Measurements from ENCODE around the gene RALGAPA2. TPM values are rescaled to one million over a fixed set of nuclear protein-coding genes. Genes with fewer than 3 reads are reported as not detected.

Gene RALGAPA2
- total RNA-seq, 1 experiment from 2014 or later: 9.8 TPM

DNA sequence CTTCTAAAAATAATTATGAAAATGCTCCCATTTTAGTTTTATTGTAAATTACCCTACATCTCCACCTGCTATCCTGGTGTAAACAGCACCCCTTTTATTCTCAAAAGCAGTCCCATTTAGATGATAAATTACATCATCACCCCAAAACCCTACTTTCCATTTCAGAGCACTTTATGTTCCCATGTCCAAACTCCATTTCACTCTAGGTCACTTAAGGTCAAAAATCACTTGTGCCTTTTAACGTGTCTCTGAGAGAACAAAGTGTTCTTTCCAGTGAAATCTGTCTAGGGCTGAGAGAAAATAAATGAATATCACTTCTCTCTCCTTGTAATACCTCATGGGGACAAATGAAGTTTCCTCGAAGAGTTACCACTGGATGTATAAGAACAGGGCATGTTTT is 187.2 kb downstream of the RALGAPA2 start:
- H3K27me3 Mint-ChIP-seq (ENCODE audit: insufficient read depth, unreplicated experiment): no peaks in the 10 kb centered on the region
- H3K9me3 Mint-ChIP-seq (ENCODE audit: unreplicated experiment): no peaks in the 10 kb centered on the region
- CTCF ChIA-PET: interaction anchor here (0.7 to 3.0 kb wide), 2 partner anchors 68 to 493 kb away, joined by 3 to 8 read pairs; no protein-coding TSS in a partner anchor
- intact Hi-C loops (cut with micrococcal nuclease): no loop called here
- no peak overlapping the region for H3K27ac Mint-ChIP-seq (ENCODE audit: low read depth, unreplicated experiment)
- no peak for TF ChIP-seq CTCF (IDR thresholded peaks at IDR 0.05; ENCODE audit: unreplicated experiment)
- peaks cover 8% of the 10 kb centered on the region for H3K36me3 Mint-ChIP-seq (ENCODE audit: insufficient read depth, unreplicated experiment)
- POLR2A ChIA-PET: interaction anchor here (1.2 kb wide), 1 partner anchor 20 kb away, joined by 3 read pairs; no protein-coding TSS in a partner anchor
- H3K4me1 Mint-ChIP-seq (ENCODE audit: insufficient read depth, unreplicated experiment): peaks cover 18% of the 10 kb centered on the region
- H3K4me3 Mint-ChIP-seq (ENCODE audit: unreplicated experiment): no peak overlapping the region
- no peak for DNase-seq (ENCODE audit: unreplicated experiment)
- no TSS peak for BruUV-seq (replicated peaks)

DNA sequence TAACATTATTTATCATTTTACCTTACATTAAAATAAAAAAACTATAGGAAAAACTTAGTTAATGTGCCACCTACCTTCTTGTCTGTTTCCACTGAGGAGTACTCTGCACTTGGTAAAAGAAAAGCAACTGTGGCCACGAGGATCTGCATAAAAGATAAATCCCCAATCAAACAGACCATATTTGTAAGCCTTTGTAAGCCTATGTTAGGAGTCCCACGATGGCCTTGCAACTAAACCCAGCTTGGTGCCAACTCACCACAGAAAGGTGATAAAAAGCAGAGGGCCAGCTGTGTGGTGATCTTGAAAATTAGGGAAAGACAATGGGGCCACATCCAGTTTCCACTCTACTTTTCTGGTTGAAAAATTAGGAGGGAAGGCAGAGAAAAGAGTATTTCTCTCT is 187.7 kb downstream of the RALGAPA2 start:
- Mint-ChIP-seq H3K4me1 (ENCODE audit: insufficient read depth, unreplicated experiment) (peaks cover 19% of the 10 kb centered on the region), H3K36me3 (ENCODE audit: insufficient read depth, unreplicated experiment) (peaks cover 5% of the 10 kb centered on the region), H3K9me3 (ENCODE audit: unreplicated experiment) (no peaks in the 10 kb centered on the region), H3K4me3 (ENCODE audit: unreplicated experiment) (no peak overlapping the region), H3K27me3 (ENCODE audit: insufficient read depth, unreplicated experiment) (no peaks in the 10 kb centered on the region), H3K27ac (ENCODE audit: low read depth, unreplicated experiment) (no peak overlapping the region)
- ChIA-PET POLR2A (interaction anchor here (1.2 kb wide), 1 partner anchor 10 kb away, joined by 3 read pairs; no protein-coding TSS in a partner anchor), CTCF (interaction anchor here (3.0 kb wide), 1 partner anchor 68 kb away, joined by 8 read pairs; no protein-coding TSS in a partner anchor)
- no peak for DNase-seq (ENCODE audit: unreplicated experiment)
- intact Hi-C loops (cut with micrococcal nuclease): no loop called here
- TF ChIP-seq CTCF (IDR thresholded peaks at IDR 0.05; ENCODE audit: unreplicated experiment): no peak
- no TSS peak for BruUV-seq (replicated peaks)

- no peak for TF ChIP-seq CTCF (IDR thresholded peaks at IDR 0.05; ENCODE audit: unreplicated experiment)
- POLR2A ChIA-PET: interaction anchor here (0.6 to 4.3 kb wide), 4 partner anchors 11 to 148 kb away, joined by 3 to 25 read pairs (median 14); no protein-coding TSS in a partner anchor
These were observed 190.7 kb downstream of the RALGAPA2 start for GRCh38 chr20:20521736-20522135.

DNA sequence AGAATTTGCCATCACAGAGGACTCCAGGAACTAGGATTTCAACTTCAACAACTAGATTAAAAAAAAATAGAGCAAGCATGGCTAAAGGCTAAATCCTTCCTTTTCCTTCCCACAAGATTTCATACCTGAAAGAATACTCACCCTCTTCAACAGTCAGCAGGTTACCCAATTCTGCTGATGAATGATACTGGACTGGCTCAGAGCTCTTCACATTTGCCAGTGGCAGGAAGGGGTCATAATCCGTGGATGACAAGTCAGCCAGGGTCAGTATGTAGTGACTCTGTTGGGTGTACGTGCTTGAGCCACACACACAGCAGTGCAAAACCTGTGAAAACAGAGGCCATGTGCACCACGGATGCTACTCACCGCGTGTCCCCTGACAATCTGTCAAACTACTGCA is 191.7 kb downstream of the RALGAPA2 start:
- Mint-ChIP-seq H3K4me3 (ENCODE audit: unreplicated experiment) (no peak overlapping the region), H3K27ac (ENCODE audit: low read depth, unreplicated experiment) (peak overlapping the region; percentile 29), H3K4me1 (ENCODE audit: insufficient read depth, unreplicated experiment) (peaks cover 19% of the 10 kb centered on the region), H3K36me3 (ENCODE audit: insufficient read depth, unreplicated experiment) (peaks cover 5% of the 10 kb centered on the region), H3K9me3 (ENCODE audit: unreplicated experiment) (no peaks in the 10 kb centered on the region), H3K27me3 (ENCODE audit: insufficient read depth, unreplicated experiment) (no peaks in the 10 kb centered on the region)
- POLR2A ChIA-PET: interaction anchor here (0.6 to 4.3 kb wide), 14 partner anchors 10 to 435 kb away, joined by 3 to 25 read pairs (median 4); no protein-coding TSS in a partner anchor
- peak; percentile 67 for DNase-seq (ENCODE audit: unreplicated experiment)
- intact Hi-C loops (cut with micrococcal nuclease): no loop called here
- CTCF ChIA-PET: interaction anchor here (0.7 to 1.7 kb wide), 7 partner anchors 12 to 436 kb away, joined by 3 to 6 read pairs (median 3); no protein-coding TSS in a partner anchor
- BruUV-seq (replicated peaks): no TSS peak
- no peak for TF ChIP-seq CTCF (IDR thresholded peaks at IDR 0.05; ENCODE audit: unreplicated experiment)

More at GRCh38 chr20:20521736-20522135, 190.7 kb downstream of the RALGAPA2 start:
- CTCF ChIA-PET: interaction anchor here (0.6 kb wide), 1 partner anchor 234 kb away, joined by 4 read pairs; no protein-coding TSS in a partner anchor
- H3K27ac Mint-ChIP-seq (ENCODE audit: low read depth, unreplicated experiment): no peak overlapping the region
- peaks cover 19% of the 10 kb centered on the region for H3K4me1 Mint-ChIP-seq (ENCODE audit: insufficient read depth, unreplicated experiment)
- no peaks in the 10 kb centered on the region for H3K27me3 Mint-ChIP-seq (ENCODE audit: insufficient read depth, unreplicated experiment)
- intact Hi-C loops (cut with micrococcal nuclease): no loop called here
- no peak overlapping the region for H3K4me3 Mint-ChIP-seq (ENCODE audit: unreplicated experiment)
- BruUV-seq (replicated peaks): no TSS peak
- no peaks in the 10 kb centered on the region for H3K9me3 Mint-ChIP-seq (ENCODE audit: unreplicated experiment)
- DNase-seq (ENCODE audit: unreplicated experiment): no peak
- peaks cover 5% of the 10 kb centered on the region for H3K36me3 Mint-ChIP-seq (ENCODE audit: insufficient read depth, unreplicated experiment)

All from MCF 10A (cell line).